OCI-LY3 (cell line): Measurements from ENCODE around the gene ODC1.

Experiments
- CTCF ChIP-seq: fragments of 200-600, 300-600 bp; sonication (generic); IDR thresholded peaks from 2 replicates; pipeline ENCODE4 v1.5.1; 2014; ENCODE audit warnings: antibody characterized with exemption, low read length, low read depth
- EZH2phosphoT487 ChIP-seq: fragments of 200-600 bp; shearing (Covaris generic); IDR thresholded peaks from 2 replicates; pipeline ENCODE4 v1.6.1; 2018; ENCODE audit warnings: antibody characterized with exemption, mixed run types, low read depth

- TF ChIP-seq CTCF (no peak), EZH2phosphoT487 (no peak)
These were observed 42.1 kb downstream of the ODC1 start for GRCh38 chr2:10406016-10406415.
